Brain microvascular endothelial cell (primary cell): ENCODE measurements around the gene RSPH9.

Source experiments
- DNase-seq: peaks from one replicate; pipeline ENCODE4 v3.0.0-alpha.2; 2020
- H3K27ac ChIP-seq: fragments of 250-450 bp; sonication (Bioruptor Pico); 2 replicates; pipeline ENCODE4 v1.5.1; 2020; ENCODE audit warnings: mild to moderate bottlenecking, moderate library complexity
- H3K27me3 ChIP-seq: fragments of 250-450 bp; sonication (Bioruptor Pico); replicated peaks from 2 replicates; pipeline ENCODE4 v1.5.1; 2020; ENCODE audit warnings: mild to moderate bottlenecking
- H3K36me3 ChIP-seq: fragments of 250-450 bp; sonication (Bioruptor Pico); replicated peaks from 2 replicates; pipeline ENCODE4 v1.5.1; 2020; ENCODE audit warnings: mild to moderate bottlenecking
- H3K4me3 ChIP-seq: 2 replicates; pipeline ENCODE4 v1.5.1; 2011; ENCODE audit warnings: low read depth, mild to moderate bottlenecking, control low read depth, low read length, moderate library complexity
- in situ Hi-C: cut with HindIII; loops from 2 replicates; pipeline ENCODE4 v1.10.0; 2017; ENCODE audit warnings: low sequenced_read_pairs, low pct_ligation_motif_present
- TF ChIP-seq, protein P1 (sequence below): IDR thresholded peaks from 2 replicates; pipeline ENCODE4 v1.5.1; 2011; ENCODE audit warnings: low read depth, mild to moderate bottlenecking, moderate library complexity, low read length, control low read depth, inconsistent platforms; ENCODE audit errors: missing control alignments

The RSPH9 gene, protein sequence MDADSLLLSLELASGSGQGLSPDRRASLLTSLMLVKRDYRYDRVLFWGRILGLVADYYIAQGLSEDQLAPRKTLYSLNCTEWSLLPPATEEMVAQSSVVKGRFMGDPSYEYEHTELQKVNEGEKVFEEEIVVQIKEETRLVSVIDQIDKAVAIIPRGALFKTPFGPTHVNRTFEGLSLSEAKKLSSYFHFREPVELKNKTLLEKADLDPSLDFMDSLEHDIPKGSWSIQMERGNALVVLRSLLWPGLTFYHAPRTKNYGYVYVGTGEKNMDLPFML

GRCh38 chr6:43644940-43645612 lies at the start of gene RSPH9:
TSS of gene RSPH9 (plus strand) at chr6:43645036. CDS start at chr6:43645099, 63 bp downstream.
- in situ Hi-C loops = no loop called here
- Histone ChIP-seq H3K4me3 (peak within 1 kb of the TSS; percentile 66), H3K27ac (peak within 1 kb of the TSS; percentile 39), H3K36me3 (peaks cover 20% of the 10 kb centered on the region), H3K27me3 (no peaks in the 10 kb centered on the region)
- TF ChIP-seq, protein P1, sequence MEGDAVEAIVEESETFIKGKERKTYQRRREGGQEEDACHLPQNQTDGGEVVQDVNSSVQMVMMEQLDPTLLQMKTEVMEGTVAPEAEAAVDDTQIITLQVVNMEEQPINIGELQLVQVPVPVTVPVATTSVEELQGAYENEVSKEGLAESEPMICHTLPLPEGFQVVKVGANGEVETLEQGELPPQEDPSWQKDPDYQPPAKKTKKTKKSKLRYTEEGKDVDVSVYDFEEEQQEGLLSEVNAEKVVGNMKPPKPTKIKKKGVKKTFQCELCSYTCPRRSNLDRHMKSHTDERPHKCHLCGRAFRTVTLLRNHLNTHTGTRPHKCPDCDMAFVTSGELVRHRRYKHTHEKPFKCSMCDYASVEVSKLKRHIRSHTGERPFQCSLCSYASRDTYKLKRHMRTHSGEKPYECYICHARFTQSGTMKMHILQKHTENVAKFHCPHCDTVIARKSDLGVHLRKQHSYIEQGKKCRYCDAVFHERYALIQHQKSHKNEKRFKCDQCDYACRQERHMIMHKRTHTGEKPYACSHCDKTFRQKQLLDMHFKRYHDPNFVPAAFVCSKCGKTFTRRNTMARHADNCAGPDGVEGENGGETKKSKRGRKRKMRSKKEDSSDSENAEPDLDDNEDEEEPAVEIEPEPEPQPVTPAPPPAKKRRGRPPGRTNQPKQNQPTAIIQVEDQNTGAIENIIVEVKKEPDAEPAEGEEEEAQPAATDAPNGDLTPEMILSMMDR = no peak
- peak; percentile 74 for DNase-seq

GRCh38 chr6:43600595-43600994 lies 44.2 kb upstream of the RSPH9 start:
- Histone ChIP-seq H3K4me3 (no peak overlapping the region), H3K27ac (no peak overlapping the region), H3K27me3 (no peaks in the 10 kb centered on the region), H3K36me3 (peaks cover 37% of the 10 kb centered on the region)
- TF ChIP-seq, protein P1 = no peak
- DNase-seq = no peak
- in situ Hi-C loops = no loop called here

DNA sequence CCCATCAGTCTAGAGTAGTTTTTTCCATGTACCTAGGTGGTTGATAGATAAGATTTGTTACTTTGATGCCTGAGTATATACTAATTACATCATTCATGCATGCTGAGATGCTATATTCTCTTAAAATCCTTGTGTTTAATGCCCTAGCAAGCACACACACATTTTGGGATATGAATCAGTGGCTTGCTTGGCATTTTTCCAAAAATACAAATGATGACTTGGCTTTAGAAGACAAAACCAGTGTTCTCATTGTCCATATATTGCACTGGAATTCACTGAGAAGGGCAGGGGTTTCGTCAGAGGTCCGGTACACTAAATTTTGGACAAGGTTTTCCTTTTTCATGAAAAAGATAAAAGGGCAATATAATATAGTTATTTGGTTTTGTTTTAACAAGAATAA lies 40.7 kb upstream of the RSPH9 start:
- TF ChIP-seq, protein P1 = no peak
- peak; percentile 80 for DNase-seq
- in situ Hi-C loops = no loop called here
- Histone ChIP-seq H3K27ac (no peak overlapping the region), H3K4me3 (no peak overlapping the region), H3K27me3 (no peaks in the 10 kb centered on the region), H3K36me3 (peaks cover 49% of the 10 kb centered on the region)

DNA sequence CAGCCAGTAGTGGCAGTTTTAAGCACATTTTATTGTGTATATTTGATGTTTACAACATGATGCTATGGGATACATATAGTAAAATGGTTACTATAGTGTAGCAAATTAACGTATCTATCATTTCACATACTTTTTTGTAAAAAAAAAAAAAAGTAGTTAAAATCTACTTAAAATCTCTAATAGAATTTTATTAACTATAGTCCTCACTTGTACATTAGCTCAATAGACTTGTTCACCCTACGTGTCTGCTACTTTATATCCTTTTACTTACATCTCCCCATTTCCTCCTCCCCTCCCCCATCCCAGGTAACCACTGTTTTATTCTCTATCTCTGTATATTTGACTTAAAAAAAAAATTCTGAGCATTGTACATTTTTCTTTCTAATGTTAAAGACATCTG lies 38.8 kb upstream of the RSPH9 start:
- in situ Hi-C loops = no loop called here
- TF ChIP-seq, protein P1 = no peak

DNA sequence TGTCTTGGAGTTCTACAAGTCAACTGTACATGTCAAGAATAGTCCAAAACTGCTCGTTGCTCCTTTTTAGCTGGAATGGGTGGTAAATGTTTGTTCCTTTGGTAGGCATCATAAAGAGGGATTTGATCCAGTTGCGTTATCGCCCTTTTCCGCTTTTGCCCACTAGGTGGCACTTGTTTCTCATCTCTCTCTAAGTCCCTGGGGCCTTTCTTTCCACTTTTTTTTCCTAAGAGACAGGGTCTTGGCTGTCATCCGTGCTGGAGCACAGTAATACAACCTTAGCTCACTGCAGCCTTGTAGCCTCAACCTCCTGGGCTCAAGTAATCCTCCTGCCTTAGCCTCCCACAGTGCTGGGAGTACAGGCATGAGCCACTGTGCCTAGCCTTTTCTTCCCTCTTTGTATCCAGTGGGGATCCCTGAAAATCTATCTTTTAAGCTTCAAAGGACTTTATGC lies 36.5 kb upstream of the RSPH9 start:
- peaks cover 52% of the 10 kb centered on the region for H3K36me3 ChIP-seq
- TF ChIP-seq, protein P1 = peak; percentile 86
- no peaks in the 10 kb centered on the region for H3K27me3 ChIP-seq
- in situ Hi-C loops = no loop called here
- H3K4me3 ChIP-seq = no peak overlapping the region
- no peak overlapping the region for H3K27ac ChIP-seq
- DNase-seq = peak; percentile 77

More for the DNA sequence above, 38.8 kb upstream of the RSPH9 start:
- Histone ChIP-seq H3K4me3 (no peak overlapping the region), H3K27me3 (no peaks in the 10 kb centered on the region), H3K36me3 (peaks cover 48% of the 10 kb centered on the region), H3K27ac (no peak overlapping the region)
- DNase-seq = no peak
